K562 (cell line): ENCODE measurements around the gene PPP1R16B. TPM values are rescaled to one million over a fixed set of nuclear protein-coding genes. Genes with fewer than 3 reads are reported as not detected.

ENCODE experiments used
- ATAC-seq: fragments of 200-7000 bp; cut with Tn5 transposase; 3 replicates; pipeline ENCODE4 v1.9.1; 2020; ENCODE audit warnings: moderate library complexity
- Bru-seq: library from RNA; stranded (reverse); fragments of 400-500 nt; gene quantifications from one replicate; lab custom pipeline; 2021; lab: Mats Ljungman, UMichigan
- BruChase-seq, 2 experiments: library from RNA; stranded (reverse); fragments of 400-500 nt; gene quantifications; one replicate each; lab custom pipeline; 2021; lab: Mats Ljungman, UMichigan
- BruUV-seq: library from RNA; stranded (reverse); fragments of 400-500 nt; replicated peaks from 2 replicates; lab custom pipeline; 2021; lab: Mats Ljungman, UMichigan
- CTCF ChIA-PET: fragments of 300-600 bp; formaldehyde crosslinking; extraction: SDS; loops from one replicate; lab custom pipeline; 2021; ENCODE audit warnings: low intra/inter-chr PET ratio; lab: Yijun Ruan, JAX
- POLR2A ChIA-PET: fragments of 300-600, 350-650 bp; sonication (Branson Sonifier 250); formaldehyde crosslinking; extraction: SDS; loops from one replicate; lab custom pipeline; 2021; ENCODE audit warnings: antibody characterized with exemption, inconsistent platforms; lab: Yijun Ruan, JAX
- DNase-seq, 4 experiments: peaks; one replicate each; pipeline versions ENCODE4 v3.0.0 to v3.0.0-alpha.2; 2011 to 2018; ENCODE audit warnings: low spot score in 3 of 4, mixed read lengths in 3 of 4; ENCODE audit errors: extremely low read depth in 1 of 4
- FAIRE-seq: peaks from 2 replicates; lab custom pipeline; 2011; peaks lifted over from hg19 to GRCh38; lab: Jason Lieb, UNC
- H2AFZ ChIP-seq: 2 replicates; pipeline ENCODE4 v1.6.0; 2011; ENCODE audit warnings: low read depth, low read length, control low read depth, inconsistent platforms
- H3K27ac ChIP-seq: fragments of 200-600 bp; 3 replicates; pipeline ENCODE4 v1.8.0; 2011; ENCODE audit warnings: low read depth, mild to moderate bottlenecking, control low read depth, inconsistent platforms, low read length, moderate library complexity, mixed read lengths; ENCODE audit errors: extremely low read depth
- H3K27me3 ChIP-seq, 2 experiments: fragments of 300-600 bp in 1 of 2; 2 replicates in 1 of 2; 3 replicates in 1 of 2; pipeline versions ENCODE4 v1.6.0 to v1.8.0; 2011; ENCODE audit warnings: inconsistent platforms in 2 of 2, low read length in 2 of 2, mild to moderate bottlenecking in 1 of 2, mixed read lengths in 1 of 2, moderate library complexity in 1 of 2; ENCODE audit not compliant: control insufficient read depth in 2 of 2, insufficient read depth in 2 of 2
- H3K36me3 ChIP-seq: fragments of 300-600 bp; 3 replicates; pipeline ENCODE4 v1.8.0; 2011; ENCODE audit warnings: mild to moderate bottlenecking, low read length, inconsistent platforms; ENCODE audit not compliant: control insufficient read depth, insufficient read depth
- H3K4me1 ChIP-seq, 2 experiments: fragments of 200-600 bp in 1 of 2; replicated peaks in 1 of 2; 2 replicates in 1 of 2; 3 replicates in 1 of 2; pipeline versions ENCODE4 v1.5.1 to v1.8.0; 2011; ENCODE audit warnings: inconsistent platforms in 2 of 2, low read length in 2 of 2, mild to moderate bottlenecking in 1 of 2, mixed read lengths in 1 of 2, moderate library complexity in 1 of 2; ENCODE audit not compliant: control insufficient read depth in 2 of 2, insufficient read depth in 2 of 2
- H3K4me2 ChIP-seq: 2 replicates; pipeline ENCODE4 v1.6.1; 2011; ENCODE audit warnings: low read length, control low read depth, inconsistent platforms, mixed read lengths; ENCODE audit not compliant: insufficient read depth
- H3K4me3 ChIP-seq: fragments of 200-600 bp; sonication (generic), shearing (Covaris generic); 2 replicates; pipeline ENCODE4 v1.5.1; 2016; ENCODE audit warnings: control low read depth, inconsistent platforms
- H3K79me2 ChIP-seq: fragments of 200-600 bp; 3 replicates; pipeline ENCODE4 v1.8.0; 2011; ENCODE audit warnings: low read length, inconsistent platforms; ENCODE audit not compliant: control insufficient read depth, insufficient read depth
- H3K9ac ChIP-seq, 2 experiments: 2 replicates each; pipeline versions ENCODE4 v1.6.0 to v1.6.1; 2011; ENCODE audit warnings: low read depth in 2 of 2, low read length in 2 of 2, control low read depth in 1 of 2, inconsistent platforms in 1 of 2, mild to moderate bottlenecking in 1 of 2, mixed read lengths in 1 of 2; ENCODE audit not compliant: insufficient read depth in 1 of 2
- H3K9me1 ChIP-seq: one replicate; pipeline ENCODE4 v1.6.0; 2011; ENCODE audit warnings: inconsistent platforms, mild to moderate bottlenecking, low read length, moderate library complexity; ENCODE audit not compliant: control insufficient read depth, insufficient read depth
- H3K9me3 ChIP-seq: replicated peaks from 2 replicates; pipeline ENCODE4 v1.5.1; 2011; ENCODE audit warnings: low read depth, low read length, inconsistent platforms; ENCODE audit not compliant: control insufficient read depth, insufficient read depth
- H4K20me1 ChIP-seq: replicated peaks from 2 replicates; pipeline ENCODE4 v1.6.1; 2011; ENCODE audit warnings: low read length, inconsistent platforms, mixed read lengths; ENCODE audit not compliant: control insufficient read depth, insufficient read depth
- EWSR1 ChIP-seq: fragments of 450-650 bp; IDR thresholded peaks from 2 replicates; pipeline ENCODE4 v1.6.1; 2018; ENCODE audit warnings: borderline replicate concordance, mild to moderate bottlenecking, low read depth, moderate library complexity; ENCODE audit not compliant: partially characterized antibody
- KDM5B ChIP-seq: fragments of 200-600 bp; sonication (generic); IDR thresholded peaks from 2 replicates; pipeline ENCODE4 v1.6.1; 2012; ENCODE audit warnings: low read depth, mild to moderate bottlenecking, moderate library complexity, low read length, control low read depth, inconsistent platforms; ENCODE audit not compliant: insufficient replicate concordance
- RBFOX2 ChIP-seq: fragments of 200-400 bp; formaldehyde crosslinking; IDR thresholded peaks from 2 replicates; pipeline ENCODE4 v1.6.1; 2017; ENCODE audit warnings: low read depth, mild to moderate bottlenecking, low read length, moderate library complexity
- XRCC3 ChIP-seq: fragments of 450-650 bp; IDR thresholded peaks from 2 replicates; pipeline ENCODE4 v1.6.1; 2017; ENCODE audit warnings: mild to moderate bottlenecking, moderate library complexity
- WGBS: fragments of 100-300 bp; shearing (Covaris generic); methylation state at CpG from one replicate; pipeline ENCODE4 v1.1.6; 2016; ENCODE audit warnings: low coverage, mixed read lengths; ENCODE audit not compliant: insufficient coverage; ENCODE audit errors: missing lambda C conversion rate; 5-methylcytosine and 5-hydroxymethylcytosine counted together
- in situ Hi-C: fragments of 300-500 bp; cut with MboI; formaldehyde crosslinking; loops from 4 replicates; pipeline ENCODE4 v1.15.0; 2018; ENCODE audit warnings: inconsistent platforms, mixed read lengths
- intact Hi-C: fragments of 100-400 bp; cut with micrococcal nuclease; formaldehyde crosslinking; loops from 2 replicates; pipeline ENCODE4 v1.14.2; 2022
- long read RNA-seq, 3 experiments: library from polyadenylated mRNA in 2 of 3; library from RNA in 1 of 3; unstranded in 2 of 3; stranded (forward) in 1 of 3; transcript quantifications; one replicate each; pipeline ENCODE4 v2.0.0, GENCODE V29; 2019 to 2022
- polyA minus RNA-seq, 3 experiments: library from RNA; depleted of rRNA, polyadenylated mRNA; stranded (reverse); fragments of >200 nt; gene quantifications; 2 replicates each; pipeline ENCODE4 v1.2.3, GENCODE V29; 2011
- polyA plus RNA-seq, 8 experiments: library from polyadenylated mRNA; depleted of rRNA in 4 of 8; stranded (reverse) in 5 of 8; unstranded in 3 of 8; fragments of >200 nt; fragmentation: Nextera tagmentation in 2 of 8; fragmentation: Illumina TruSeq in 1 of 8; extraction: Ambion mirVana in 2 of 8; extraction: Trizol in 1 of 8; gene quantifications; 2 replicates each; pipeline versions ENCODE4 v1.2.1 to v1.2.3, GENCODE V29; 2011 to 2014; ENCODE audit warnings: inconsistent platforms in 1 of 8, missing spikeins in 1 of 8
- total RNA-seq, 7 experiments: library from RNA; depleted of rRNA in 6 of 7; stranded (reverse); fragments of >200 nt in 6 of 7; fragmentation: Illumina TruSeq in 2 of 7; extraction: Trizol in 2 of 7; gene quantifications; 2 replicates each; pipeline versions ENCODE4 v1.2.1 to v1.2.3, GENCODE V29; 2011 to 2021; ENCODE audit warnings: low replicate concordance in 1 of 7
- TF ChIP-seq, protein P1 (sequence below), 2 experiments: fragments of 250-450 bp in 1 of 2; fragments of 450-650 bp in 1 of 2; sonication (Bioruptor Pico) in 1 of 2; IDR thresholded peaks; 2 replicates each; pipeline versions ENCODE4 v1.6.1 to v1.8.0; 2016 to 2021; ENCODE audit warnings: mild to moderate bottlenecking in 2 of 2, moderate library complexity in 2 of 2, missing compliant biosample characterization in 1 of 2, missing genetic modification characterization in 1 of 2
- TF ChIP-seq, protein P2 (sequence below), 2 experiments: fragments of 450-650 bp; IDR thresholded peaks; 2 replicates each; pipeline ENCODE4 v1.6.1; 2018; ENCODE audit warnings: mild to moderate bottlenecking in 2 of 2, low read depth in 1 of 2; ENCODE audit not compliant: partially characterized antibody in 2 of 2

The PPP1R16B gene
- total RNA-seq (2011; cell fraction: chromatin; rRNA removed; ENCODE audit: low replicate concordance): 2.3 and 4.1 TPM in 2 replicates
- 2.7 and 3.0 TPM in 2 replicates for total RNA-seq (2011; cell fraction: nucleolus; rRNA removed)
- 3.3 and 4.4 TPM in 2 replicates for total RNA-seq (2011; cell fraction: nucleoplasm; rRNA removed)
- total RNA-seq (2014; rRNA removed) (7.5 and 10.4 TPM in 2 replicates), total RNA-seq (2014; rRNA removed; fragmentation: Illumina TruSeq; extraction: Trizol) (6.7 and 6.8 TPM in 2 replicates), total RNA-seq (2015; rRNA removed; fragmentation: Illumina TruSeq; extraction: Trizol) (6.7 TPM in 2 replicates), total RNA-seq (2021) (9.4 and 11.5 TPM in 2 replicates), polyA plus RNA-seq (2011; rRNA removed) (6.8 and 7.1 TPM in 2 replicates), polyA plus RNA-seq (2014; fragmentation: Illumina TruSeq; extraction: Trizol) (7.9 and 8.9 TPM in 2 replicates), polyA plus RNA-seq (2014; fragmentation: Nextera tagmentation; extraction: Ambion mirVana) (1 to 10 TPM; 1.5 to 2.3 TPM), polyA plus RNA-seq (2014; rRNA removed) (6.2 and 6.5 TPM in 2 replicates), polyA minus RNA-seq (2011; rRNA and poly(A)+ RNA removed) (8.5 and 9.7 TPM in 2 replicates), Bru-seq, nascent RNA (percentile 55 among the genes with signal in this experiment), BruChase-seq, experiment 1, labeled RNA remaining after a 2-hour chase (percentile 55 among the genes with signal in this experiment), BruChase-seq, experiment 2, labeled RNA remaining after a 6-hour chase (percentile 53 among the genes with signal in this experiment)
- 4.8 and 6.9 TPM in 2 replicates for polyA plus RNA-seq (2011; cell fraction: cytosol; rRNA removed)
- polyA plus RNA-seq (2011; cell fraction: nucleus; rRNA removed): 3.6 and 5.2 TPM in 2 replicates
- polyA plus RNA-seq (2012): 6.1 and 20.4 TPM in 2 replicates
- 4.7 and 6.5 TPM in 2 replicates for polyA minus RNA-seq (2011; cell fraction: cytosol; rRNA and poly(A)+ RNA removed)
- polyA minus RNA-seq (2011; cell fraction: nucleus; rRNA and poly(A)+ RNA removed): 1.2 and 2.7 TPM in 2 replicates
- long read RNA-seq, experiment 1, full-length matches to known transcripts: 3 of 22 reads
- long read RNA-seq, experiment 1, partial matches to known transcripts: 0 of 22 reads
- long read RNA-seq, experiment 1, other reads (novel, unspliced or antisense): 19 of 22 reads
- long read RNA-seq, experiment 2, full-length matches to known transcripts: 4 of 13 reads
- long read RNA-seq, experiment 2, partial matches to known transcripts: 2 of 13 reads
- long read RNA-seq, experiment 2, other reads (novel, unspliced or antisense): 7 of 13 reads
- long read RNA-seq, experiment 3: 0 reads

DNA sequence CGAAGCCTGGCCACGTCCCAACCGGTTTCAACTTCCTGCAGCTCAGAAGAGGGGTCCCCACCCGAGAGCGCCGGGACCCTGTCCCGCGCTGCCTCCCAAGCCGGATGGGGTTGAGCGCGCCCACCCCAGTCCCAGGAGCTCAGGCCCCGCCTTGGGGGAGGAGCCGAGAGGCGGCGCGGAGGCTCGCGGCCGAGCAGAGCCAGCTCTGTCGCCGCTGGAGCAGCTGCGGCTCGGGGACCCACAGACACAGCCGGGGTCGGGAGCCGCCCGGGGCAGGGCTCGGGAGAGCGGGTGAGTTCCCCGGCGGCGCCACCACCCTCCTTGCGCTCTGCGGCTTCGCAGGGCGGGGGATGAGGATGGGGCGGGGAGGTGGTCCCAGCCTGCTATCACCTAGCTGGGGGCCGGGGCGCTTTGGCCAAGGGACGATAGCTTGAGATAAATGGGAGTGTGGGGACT is at the start of gene PPP1R16B:
Gene PPP1R16B, plus strand, starts transcription at position 196 of the 456 bp plus-strand sequence. CDS start 30,229 bp downstream, outside the sequence.
- CTCF ChIA-PET: interaction anchor here (0.6 kb wide), 1 partner anchor 84 kb away, joined by 3 read pairs; no protein-coding TSS in a partner anchor
- in situ Hi-C loops (no loop called here), intact Hi-C loops (loop anchor here (1.0 to 5.0 kb wide), 3 partner anchors 21 to 87 kb away; no protein-coding TSS in a partner anchor)
- peak; percentile 57 for FAIRE-seq
- H3K4me1 ChIP-seq: peaks cover 10 to 27% of the 10 kb centered on the region in 2 experiments
- H3K9ac ChIP-seq: peak within 1 kb of the TSS; percentile 62 to 90
- H4K20me1 ChIP-seq: no peaks in the 10 kb centered on the region; the same call in 1 of the 2 replicates
- peak within 1 kb of the TSS; percentile 99 for H2AFZ ChIP-seq
- BruUV-seq: no TSS peak
- WGBS: 7% methylated on average over 26 of the region's 40 CpGs
- peak within 1 kb of the TSS; percentile 78 for H3K27ac ChIP-seq
- H3K4me3 ChIP-seq: peak within 1 kb of the TSS; percentile 55
- H3K4me2 ChIP-seq: peak within 1 kb of the TSS; percentile 77
- H3K79me2 ChIP-seq: no peaks in the 10 kb centered on the region; the same call in 2 of the 3 replicates
- peak; percentile 97 for ATAC-seq
- POLR2A ChIA-PET: interaction anchor here (0.6 to 1.0 kb wide), 3 partner anchors 29 to 209 kb away, joined by 3 read pairs; no protein-coding TSS in a partner anchor
- DNase-seq: peak; percentile 66 to 86 (median 80)
- no peaks in the 10 kb centered on the region for H3K9me1 ChIP-seq
- H3K36me3 ChIP-seq: no peaks in the 10 kb centered on the region
- peaks cover 0 to 10% of the 10 kb centered on the region in 2 experiments; a peak in 2 of 5 replicates for H3K27me3 ChIP-seq
- H3K9me3 ChIP-seq: no peaks in the 10 kb centered on the region
- TF ChIP-seq RBFOX2 (peak; percentile 86), XRCC3 (no peak), KDM5B (peak; percentile 51), EWSR1 (no peak)
- TF ChIP-seq, protein P1, sequence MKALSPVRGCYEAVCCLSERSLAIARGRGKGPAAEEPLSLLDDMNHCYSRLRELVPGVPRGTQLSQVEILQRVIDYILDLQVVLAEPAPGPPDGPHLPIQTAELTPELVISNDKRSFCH (CRISPR knock-in tag; IDR thresholded peaks at IDR 0.05): no peak
- TF ChIP-seq, protein P1 (tag; IDR thresholded peaks at IDR 0.05): no peak
- TF ChIP-seq, protein P2, sequence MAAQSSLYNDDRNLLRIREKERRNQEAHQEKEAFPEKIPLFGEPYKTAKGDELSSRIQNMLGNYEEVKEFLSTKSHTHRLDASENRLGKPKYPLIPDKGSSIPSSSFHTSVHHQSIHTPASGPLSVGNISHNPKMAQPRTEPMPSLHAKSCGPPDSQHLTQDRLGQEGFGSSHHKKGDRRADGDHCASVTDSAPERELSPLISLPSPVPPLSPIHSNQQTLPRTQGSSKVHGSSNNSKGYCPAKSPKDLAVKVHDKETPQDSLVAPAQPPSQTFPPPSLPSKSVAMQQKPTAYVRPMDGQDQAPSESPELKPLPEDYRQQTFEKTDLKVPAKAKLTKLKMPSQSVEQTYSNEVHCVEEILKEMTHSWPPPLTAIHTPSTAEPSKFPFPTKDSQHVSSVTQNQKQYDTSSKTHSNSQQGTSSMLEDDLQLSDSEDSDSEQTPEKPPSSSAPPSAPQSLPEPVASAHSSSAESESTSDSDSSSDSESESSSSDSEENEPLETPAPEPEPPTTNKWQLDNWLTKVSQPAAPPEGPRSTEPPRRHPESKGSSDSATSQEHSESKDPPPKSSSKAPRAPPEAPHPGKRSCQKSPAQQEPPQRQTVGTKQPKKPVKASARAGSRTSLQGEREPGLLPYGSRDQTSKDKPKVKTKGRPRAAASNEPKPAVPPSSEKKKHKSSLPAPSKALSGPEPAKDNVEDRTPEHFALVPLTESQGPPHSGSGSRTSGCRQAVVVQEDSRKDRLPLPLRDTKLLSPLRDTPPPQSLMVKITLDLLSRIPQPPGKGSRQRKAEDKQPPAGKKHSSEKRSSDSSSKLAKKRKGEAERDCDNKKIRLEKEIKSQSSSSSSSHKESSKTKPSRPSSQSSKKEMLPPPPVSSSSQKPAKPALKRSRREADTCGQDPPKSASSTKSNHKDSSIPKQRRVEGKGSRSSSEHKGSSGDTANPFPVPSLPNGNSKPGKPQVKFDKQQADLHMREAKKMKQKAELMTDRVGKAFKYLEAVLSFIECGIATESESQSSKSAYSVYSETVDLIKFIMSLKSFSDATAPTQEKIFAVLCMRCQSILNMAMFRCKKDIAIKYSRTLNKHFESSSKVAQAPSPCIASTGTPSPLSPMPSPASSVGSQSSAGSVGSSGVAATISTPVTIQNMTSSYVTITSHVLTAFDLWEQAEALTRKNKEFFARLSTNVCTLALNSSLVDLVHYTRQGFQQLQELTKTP (IDR thresholded peaks at IDR 0.05; ENCODE audit: low read depth in 1 of 2, partially characterized antibody in 2 of 2): no peak
